DOHH2 (cell line): ENCODE data around the gene MAP4K5.

ENCODE experiments used
- H3F3A ChIP-seq: fragments of 200-600 bp; sonication (generic), shearing (Covaris generic); 2 replicates; pipeline ENCODE4 v1.6.0; 2016; ENCODE audit warnings: antibody characterized with exemption, mild to moderate bottlenecking; ENCODE audit not compliant: control insufficient read depth, insufficient read depth
- H3K27ac ChIP-seq: fragments of 200-600 bp; sonication (generic); 2 replicates; pipeline ENCODE4 v1.5.1; 2014; ENCODE audit warnings: low read depth, mild to moderate bottlenecking, low read length, moderate library complexity
- H3K27me3 ChIP-seq: fragments of 200-600 bp; sonication (generic); 2 replicates; pipeline ENCODE4 v1.6.1; 2014; ENCODE audit warnings: mild to moderate bottlenecking, low read length, mixed read lengths; ENCODE audit not compliant: control insufficient read depth
- H3K36me3 ChIP-seq: fragments of 200-600 bp; sonication (generic); 2 replicates; pipeline ENCODE4 v1.6.1; 2014; ENCODE audit warnings: mild to moderate bottlenecking, low read length, moderate library complexity, mixed read lengths; ENCODE audit not compliant: control insufficient read depth
- H3K4me1 ChIP-seq: fragments of 200-600 bp; sonication (generic); 2 replicates; pipeline ENCODE4 v1.6.1; 2014; ENCODE audit warnings: mild to moderate bottlenecking, low read length, mixed read lengths; ENCODE audit not compliant: control insufficient read depth
- H3K4me2 ChIP-seq: fragments of 200-600 bp; sonication (generic); 2 replicates; pipeline ENCODE4 v1.6.0; 2014; ENCODE audit warnings: mild to moderate bottlenecking, low read length, moderate library complexity
- H3K4me3 ChIP-seq: fragments of 200-600 bp; sonication (generic); 2 replicates; pipeline ENCODE4 v1.5.1; 2014; ENCODE audit warnings: mild to moderate bottlenecking, low read length, mixed read lengths
- H3K79me2 ChIP-seq: fragments of 200-600 bp; sonication (generic); 2 replicates; pipeline ENCODE4 v1.6.1; 2014; ENCODE audit warnings: mild to moderate bottlenecking, low read length, mixed read lengths; ENCODE audit not compliant: control insufficient read depth
- H3K9me2 ChIP-seq: fragments of 200-600 bp; sonication (generic); replicated peaks from 2 replicates; pipeline ENCODE4 v1.6.1; 2014; ENCODE audit warnings: mild to moderate bottlenecking, low read length, mixed read lengths; ENCODE audit not compliant: control insufficient read depth
- H3K9me3 ChIP-seq: fragments of 200-600 bp; sonication (generic); 2 replicates; pipeline ENCODE4 v1.6.1; 2014; ENCODE audit warnings: antibody characterized with exemption, low read length, mixed read lengths; ENCODE audit not compliant: control insufficient read depth, insufficient read depth
- H4K20me1 ChIP-seq: fragments of 200-600 bp; sonication (generic); 2 replicates; pipeline ENCODE4 v1.6.0; 2014; ENCODE audit warnings: low read depth, mild to moderate bottlenecking, antibody characterized with exemption, low read length, moderate library complexity; ENCODE audit not compliant: control insufficient read depth, insufficient read depth
- EZH2phosphoT487 ChIP-seq: fragments of 200-600 bp; sonication (generic); IDR thresholded peaks from 2 replicates; pipeline ENCODE4 v1.6.1; 2017; ENCODE audit warnings: borderline replicate concordance, mild to moderate bottlenecking, antibody characterized with exemption, low read length, moderate library complexity, mixed read lengths
- TF ChIP-seq, protein P1 (sequence below): fragments of 200-600 bp; sonication (generic); IDR thresholded peaks from one replicate; pipeline ENCODE4 v1.5.1; 2014; ENCODE audit warnings: antibody characterized with exemption, mild to moderate bottlenecking, low read depth, low read length; ENCODE audit not compliant: poor library complexity, severe bottlenecking

The MAP4K5 gene

DNA sequence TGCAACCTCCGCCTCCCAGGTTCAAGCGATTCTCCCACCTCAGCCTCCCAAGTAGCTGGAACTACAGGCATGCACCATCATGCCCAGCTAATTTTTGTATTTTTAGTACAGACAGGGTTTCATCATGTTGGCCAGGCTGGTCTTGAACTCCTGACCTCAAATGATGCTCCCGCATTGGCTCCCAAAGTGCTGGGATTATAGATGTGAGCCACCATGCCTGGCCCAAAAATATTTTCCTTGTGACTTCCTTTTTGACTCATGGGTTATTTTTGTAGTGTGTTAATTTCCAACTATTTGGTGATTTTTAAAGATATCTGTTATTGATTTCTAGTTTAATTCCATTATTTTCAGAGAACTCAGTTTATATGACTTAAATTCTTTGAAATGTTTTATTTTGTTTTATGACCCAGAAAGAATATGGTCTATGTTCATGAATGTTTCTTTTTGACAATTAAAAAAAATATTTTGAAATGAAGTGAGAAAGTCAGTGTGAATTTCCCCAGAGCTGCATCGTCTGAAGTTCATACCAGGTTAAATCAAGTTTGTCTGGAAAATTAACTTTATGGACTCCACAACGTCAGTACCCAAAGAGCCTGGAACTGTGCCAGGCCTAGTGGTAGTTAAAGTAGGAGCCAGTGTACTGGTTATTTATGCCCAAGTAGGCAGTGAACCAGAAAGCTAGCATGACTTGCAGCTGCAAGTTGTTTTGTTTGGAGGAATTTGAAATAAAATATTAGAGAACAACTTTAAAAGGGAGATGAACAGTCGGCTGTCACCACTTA, 132.9 kb downstream of the MAP4K5 start:
- no peaks in the 10 kb centered on the region for H3K79me2 ChIP-seq
- H4K20me1 ChIP-seq, result no peaks in the 10 kb centered on the region
- H3K27me3 ChIP-seq, result no peaks in the 10 kb centered on the region
- TF ChIP-seq, protein P1, sequence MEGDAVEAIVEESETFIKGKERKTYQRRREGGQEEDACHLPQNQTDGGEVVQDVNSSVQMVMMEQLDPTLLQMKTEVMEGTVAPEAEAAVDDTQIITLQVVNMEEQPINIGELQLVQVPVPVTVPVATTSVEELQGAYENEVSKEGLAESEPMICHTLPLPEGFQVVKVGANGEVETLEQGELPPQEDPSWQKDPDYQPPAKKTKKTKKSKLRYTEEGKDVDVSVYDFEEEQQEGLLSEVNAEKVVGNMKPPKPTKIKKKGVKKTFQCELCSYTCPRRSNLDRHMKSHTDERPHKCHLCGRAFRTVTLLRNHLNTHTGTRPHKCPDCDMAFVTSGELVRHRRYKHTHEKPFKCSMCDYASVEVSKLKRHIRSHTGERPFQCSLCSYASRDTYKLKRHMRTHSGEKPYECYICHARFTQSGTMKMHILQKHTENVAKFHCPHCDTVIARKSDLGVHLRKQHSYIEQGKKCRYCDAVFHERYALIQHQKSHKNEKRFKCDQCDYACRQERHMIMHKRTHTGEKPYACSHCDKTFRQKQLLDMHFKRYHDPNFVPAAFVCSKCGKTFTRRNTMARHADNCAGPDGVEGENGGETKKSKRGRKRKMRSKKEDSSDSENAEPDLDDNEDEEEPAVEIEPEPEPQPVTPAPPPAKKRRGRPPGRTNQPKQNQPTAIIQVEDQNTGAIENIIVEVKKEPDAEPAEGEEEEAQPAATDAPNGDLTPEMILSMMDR, result no peak
- no peak for TF ChIP-seq EZH2phosphoT487
- H3K9me2 ChIP-seq, result no peaks in the 10 kb centered on the region
- no peaks in the 10 kb centered on the region for H3K9me3 ChIP-seq
- peaks cover 10% of the 10 kb centered on the region for H3F3A ChIP-seq
- peaks cover 28% of the 10 kb centered on the region for H3K4me1 ChIP-seq
- no peak overlapping the region for H3K27ac ChIP-seq
- no peak overlapping the region for H3K4me3 ChIP-seq
- no peak overlapping the region for H3K4me2 ChIP-seq
- H3K36me3 ChIP-seq, result no peaks in the 10 kb centered on the region

DNA sequence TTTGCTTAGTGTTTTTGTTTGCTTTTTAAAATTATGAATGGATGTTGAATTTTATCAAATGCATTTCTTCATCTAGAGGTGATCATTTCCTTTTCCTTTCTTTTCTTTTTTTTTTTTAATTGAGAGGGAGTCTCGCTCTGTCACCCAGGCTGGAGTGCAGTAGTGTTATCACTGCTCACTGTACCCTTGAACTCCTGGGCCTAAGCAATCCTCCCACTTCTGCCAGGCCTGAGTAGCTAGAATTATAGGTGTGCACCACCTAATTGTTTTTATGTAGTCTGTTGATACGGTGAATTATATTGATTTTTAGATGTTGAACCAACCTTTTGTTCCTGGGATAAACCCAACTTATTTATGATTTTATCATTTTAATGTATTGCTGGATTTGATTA, 134.2 kb downstream of the MAP4K5 start:
- Histone ChIP-seq H3K36me3 (no peaks in the 10 kb centered on the region), H3K9me2 (no peaks in the 10 kb centered on the region), H3K4me2 (no peak overlapping the region), H3K27me3 (no peaks in the 10 kb centered on the region), H4K20me1 (no peaks in the 10 kb centered on the region), H3K4me1 (peaks cover 28% of the 10 kb centered on the region), H3K27ac (no peak overlapping the region), H3K79me2 (no peaks in the 10 kb centered on the region), H3K9me3 (no peaks in the 10 kb centered on the region), H3K4me3 (no peak overlapping the region), H3F3A (peaks cover 7% of the 10 kb centered on the region)
- TF ChIP-seq, protein P1, result no peak
- no peak for TF ChIP-seq EZH2phosphoT487

DNA sequence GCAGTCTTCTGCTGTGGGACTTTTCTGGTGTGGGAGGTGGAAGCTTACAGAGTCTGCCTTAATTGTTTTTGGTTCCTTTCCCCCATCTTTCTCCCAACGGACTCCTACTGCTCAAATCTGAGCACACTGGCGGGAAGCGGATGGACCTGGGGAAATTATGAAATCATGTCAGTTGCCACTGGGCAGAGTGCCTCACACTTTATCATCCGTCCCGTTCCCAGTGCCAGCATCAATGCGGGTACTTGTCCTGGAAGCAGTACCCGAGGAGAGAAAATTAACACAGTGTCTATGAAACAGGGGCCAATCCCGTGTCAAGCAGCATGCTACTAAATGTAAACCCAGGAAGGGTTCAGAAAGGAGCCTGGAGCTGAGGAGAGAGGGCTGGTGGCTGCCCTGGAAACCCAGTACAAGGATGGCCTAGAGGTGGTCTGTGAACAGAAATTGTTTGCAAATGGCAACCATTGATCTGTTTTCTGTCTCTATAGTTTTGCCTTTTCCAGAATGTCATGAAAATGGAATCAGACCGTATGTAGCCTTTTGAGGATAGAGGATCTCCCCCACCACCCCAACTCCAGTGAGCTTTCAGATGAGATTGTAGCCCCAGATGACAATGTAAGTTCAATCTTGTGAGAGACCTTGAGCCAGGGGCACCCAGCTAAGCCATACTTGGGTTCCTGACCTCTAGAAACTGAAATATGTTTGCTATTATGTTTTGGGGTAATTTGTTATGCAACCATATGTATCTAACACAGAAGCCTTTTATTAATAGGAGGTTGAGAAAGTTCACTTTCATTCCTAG, 134.8 kb downstream of the MAP4K5 start:
- H4K20me1 ChIP-seq, result no peaks in the 10 kb centered on the region
- no peaks in the 10 kb centered on the region for H3K27me3 ChIP-seq
- H3K9me2 ChIP-seq, result no peaks in the 10 kb centered on the region
- peaks cover 6% of the 10 kb centered on the region for H3F3A ChIP-seq
- peak overlapping the region; percentile 79 for H3K4me3 ChIP-seq
- TF ChIP-seq EZH2phosphoT487, result no peak
- TF ChIP-seq, protein P1, result no peak
- no peaks in the 10 kb centered on the region for H3K36me3 ChIP-seq
- no peaks in the 10 kb centered on the region for H3K9me3 ChIP-seq
- H3K79me2 ChIP-seq, result no peaks in the 10 kb centered on the region
- H3K4me1 ChIP-seq, result peaks cover 28% of the 10 kb centered on the region
- no peak overlapping the region for H3K27ac ChIP-seq
- peak overlapping the region; percentile 73 for H3K4me2 ChIP-seq
